GM12875 (cell line): ENCODE results near the gene GPC5.

Experiments used
- H3K4me3 ChIP-seq: one replicate; pipeline ENCODE4 v1.5.1; 2011; ENCODE audit warnings: low read depth, low read length, control low read depth
- TF ChIP-seq, protein P1 (sequence below): IDR thresholded peaks from 2 replicates; pipeline ENCODE4 v1.5.1; 2011; ENCODE audit warnings: low read depth, mild to moderate bottlenecking, control low read depth, inconsistent platforms, low read length, moderate library complexity, borderline replicate concordance; ENCODE audit not compliant: insufficient read depth

GPC5 gene

DNA sequence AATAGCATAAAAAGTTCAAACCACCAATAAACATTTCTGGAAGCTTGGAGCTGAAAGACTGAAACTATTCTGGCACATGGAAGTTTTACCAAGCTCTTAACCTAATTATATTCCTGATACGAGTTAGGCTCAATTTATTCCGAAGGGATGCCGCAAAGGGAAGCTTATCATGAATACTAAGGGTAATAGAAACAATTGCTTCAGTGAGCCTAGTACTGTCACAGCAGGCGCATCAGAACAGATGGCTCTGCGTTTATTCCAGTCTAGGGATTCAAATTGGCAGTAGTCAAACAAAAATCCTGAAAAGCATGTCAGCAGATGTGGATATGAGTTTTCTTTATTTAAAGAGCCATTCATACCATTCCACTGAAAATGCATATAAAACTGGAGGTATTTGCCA is 779.5 kb downstream of the GPC5 start:
- TF ChIP-seq, protein P1, sequence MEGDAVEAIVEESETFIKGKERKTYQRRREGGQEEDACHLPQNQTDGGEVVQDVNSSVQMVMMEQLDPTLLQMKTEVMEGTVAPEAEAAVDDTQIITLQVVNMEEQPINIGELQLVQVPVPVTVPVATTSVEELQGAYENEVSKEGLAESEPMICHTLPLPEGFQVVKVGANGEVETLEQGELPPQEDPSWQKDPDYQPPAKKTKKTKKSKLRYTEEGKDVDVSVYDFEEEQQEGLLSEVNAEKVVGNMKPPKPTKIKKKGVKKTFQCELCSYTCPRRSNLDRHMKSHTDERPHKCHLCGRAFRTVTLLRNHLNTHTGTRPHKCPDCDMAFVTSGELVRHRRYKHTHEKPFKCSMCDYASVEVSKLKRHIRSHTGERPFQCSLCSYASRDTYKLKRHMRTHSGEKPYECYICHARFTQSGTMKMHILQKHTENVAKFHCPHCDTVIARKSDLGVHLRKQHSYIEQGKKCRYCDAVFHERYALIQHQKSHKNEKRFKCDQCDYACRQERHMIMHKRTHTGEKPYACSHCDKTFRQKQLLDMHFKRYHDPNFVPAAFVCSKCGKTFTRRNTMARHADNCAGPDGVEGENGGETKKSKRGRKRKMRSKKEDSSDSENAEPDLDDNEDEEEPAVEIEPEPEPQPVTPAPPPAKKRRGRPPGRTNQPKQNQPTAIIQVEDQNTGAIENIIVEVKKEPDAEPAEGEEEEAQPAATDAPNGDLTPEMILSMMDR = no peak
- H3K4me3 ChIP-seq = no peak overlapping the region

DNA sequence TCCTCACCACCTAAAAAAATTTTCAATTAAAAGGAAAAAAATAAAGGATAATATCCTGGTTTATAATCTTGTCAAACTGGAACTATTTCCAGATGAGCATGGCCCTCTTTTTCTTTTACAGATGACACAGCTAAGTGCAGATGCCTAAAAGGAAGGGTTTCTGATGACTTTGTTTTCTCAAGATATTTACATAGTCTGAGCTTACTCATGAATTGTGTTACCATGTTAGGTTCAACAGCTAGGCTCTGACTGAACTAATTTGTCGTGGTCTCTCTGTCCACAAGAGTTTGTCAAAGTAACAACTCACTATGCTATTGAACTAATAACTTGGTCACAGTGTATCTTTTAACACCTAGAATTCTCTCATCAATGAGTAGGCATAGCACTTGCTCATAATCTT is 780.8 kb downstream of the GPC5 start:
- H3K4me3 ChIP-seq = no peak overlapping the region
- TF ChIP-seq, protein P1 = no peak

DNA sequence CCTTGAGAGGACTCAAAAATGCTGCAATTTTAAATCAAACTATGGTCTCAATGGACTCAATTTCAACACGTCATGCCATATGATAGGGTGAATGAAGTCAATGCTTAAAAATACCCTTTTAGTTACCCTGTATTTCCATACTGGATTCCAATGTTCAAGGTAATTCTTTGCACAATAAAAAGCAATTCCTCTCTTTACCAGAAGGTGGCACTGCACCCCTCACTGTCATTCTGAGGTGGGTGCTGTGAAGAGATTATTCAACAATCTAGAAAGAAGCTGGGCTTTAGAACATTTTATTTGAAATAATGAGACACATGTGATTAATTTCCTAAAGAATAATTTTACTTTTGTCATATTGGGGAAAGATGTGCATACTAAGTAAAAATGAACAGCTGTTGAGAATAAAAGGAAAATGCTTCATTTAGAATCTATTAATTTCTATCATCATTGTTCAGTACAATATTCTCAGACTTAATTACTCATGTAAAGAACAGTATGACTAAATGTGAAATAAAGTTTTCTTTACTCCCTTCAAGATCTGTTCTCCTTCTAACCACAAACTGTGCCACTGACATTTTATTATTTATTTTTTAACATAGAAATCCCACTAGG is 789.1 kb downstream of the GPC5 start:
- TF ChIP-seq, protein P1 = peak; percentile 68; the same call in 1 of the 2 replicates
- no peak overlapping the region for H3K4me3 ChIP-seq

DNA sequence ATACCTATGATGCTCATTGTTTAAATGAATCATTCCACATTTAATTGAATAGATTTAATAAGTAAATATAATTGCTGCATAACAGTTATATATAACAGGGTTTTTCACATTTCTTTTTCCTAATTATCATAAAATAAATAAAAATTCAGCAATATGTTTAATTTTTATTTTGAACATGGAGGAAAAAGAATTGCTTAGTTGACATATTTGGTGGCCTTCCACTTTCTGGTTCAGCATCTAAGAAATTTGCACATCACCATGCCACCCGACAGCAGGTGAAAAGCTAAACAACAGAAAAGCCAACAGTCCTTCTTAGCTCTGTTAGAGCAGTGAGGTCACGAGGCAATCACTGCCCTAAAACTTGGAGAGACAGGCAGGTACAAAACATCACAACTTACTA is 790.2 kb downstream of the GPC5 start:
- TF ChIP-seq, protein P1 = no peak
- H3K4me3 ChIP-seq = no peak overlapping the region

DNA sequence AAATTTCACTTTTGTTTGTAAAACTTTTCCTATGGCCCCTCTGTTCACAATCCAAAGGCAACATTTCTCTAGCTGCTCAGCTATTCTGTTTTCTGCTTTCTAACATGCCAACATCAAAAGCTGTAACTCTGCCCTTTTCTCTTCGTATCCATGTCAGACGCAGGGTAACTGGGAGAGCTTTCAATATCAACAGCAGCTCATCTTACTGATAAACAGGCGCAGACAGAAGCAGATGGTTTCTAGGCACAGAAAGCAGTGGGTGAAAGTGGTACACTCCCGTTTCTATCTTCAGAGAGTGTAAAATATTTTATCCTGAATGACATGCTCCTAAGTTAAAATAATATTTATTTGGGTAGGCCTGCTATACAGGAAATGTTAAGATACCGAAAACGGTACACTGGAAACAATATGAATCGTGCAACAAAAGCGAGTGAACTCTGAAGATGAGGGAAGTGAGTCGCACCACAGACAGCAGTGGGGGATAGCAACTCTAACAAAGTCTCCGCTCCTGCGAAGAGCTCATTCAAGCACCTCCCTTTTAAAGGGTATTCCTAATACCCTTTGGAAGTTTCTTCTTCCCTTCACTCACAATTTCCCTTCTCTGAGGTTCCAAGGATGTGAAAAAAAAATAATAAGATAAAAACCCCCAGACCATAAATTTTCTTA is 798.3 kb downstream of the GPC5 start:
- H3K4me3 ChIP-seq = no peak overlapping the region

DNA sequence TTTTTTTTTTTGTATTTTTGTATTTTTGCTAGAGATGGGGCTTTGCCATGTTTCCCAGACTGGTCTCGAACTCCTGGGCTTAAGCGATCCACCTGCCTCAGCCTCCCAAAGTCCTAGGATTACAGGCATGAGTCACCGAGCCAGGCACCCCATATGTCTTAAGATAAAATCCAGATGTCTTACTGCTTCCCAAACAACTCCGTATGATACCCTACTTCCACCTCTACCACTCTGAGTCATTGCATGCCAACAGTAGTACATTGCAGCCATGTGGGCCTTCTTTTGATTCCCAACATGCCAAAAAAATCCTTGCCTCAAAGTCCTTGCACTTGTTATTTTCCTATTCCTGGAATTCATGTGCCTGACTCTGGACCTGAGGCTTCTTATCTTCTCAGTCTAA is 799.2 kb downstream of the GPC5 start:
- TF ChIP-seq, protein P1 = no peak
- H3K4me3 ChIP-seq = no peak overlapping the region

More for the DNA sequence above, 798.3 kb downstream of the GPC5 start:
- TF ChIP-seq, protein P1 = no peak

DNA sequence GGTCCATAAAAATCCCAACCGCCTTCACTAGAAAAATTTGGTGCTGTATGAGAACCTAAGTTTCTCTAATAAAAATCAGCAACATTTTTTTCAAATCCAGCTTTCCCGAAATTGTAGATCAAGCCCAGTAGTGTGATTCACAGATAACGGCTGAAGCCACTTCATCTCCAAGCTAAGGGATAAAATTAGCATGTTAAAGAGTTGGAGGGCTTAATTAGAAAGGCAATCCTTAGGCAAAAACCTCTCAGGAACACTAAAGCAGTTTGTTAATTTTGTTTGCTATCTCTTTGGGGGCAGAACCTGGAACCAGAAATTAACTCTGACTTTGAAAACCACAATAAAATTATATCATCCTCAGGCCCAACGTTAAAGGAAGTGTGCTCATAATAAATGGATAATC is 820.2 kb downstream of the GPC5 start:
- H3K4me3 ChIP-seq = no peak overlapping the region
- TF ChIP-seq, protein P1 = no peak
